Calu3 (cell line): ENCODE results near the gene SLC6A17. TPM values are rescaled to one million over a fixed set of nuclear protein-coding genes. Genes with fewer than 3 reads are reported as not detected.

ENCODE experiments used
- BruUV-seq: library from RNA; stranded (reverse); fragments of 400-500 nt; replicated peaks from 2 replicates; lab custom pipeline; 2021; lab: Mats Ljungman, UMichigan
- CTCF ChIA-PET: fragments of 300-600 bp; sonication (Branson Sonifier 250); formaldehyde crosslinking; loops from one replicate; lab custom pipeline; 2022; ENCODE audit warnings: antibody characterized with exemption; lab: Charles Lee
- DNase-seq: peaks from one replicate; pipeline ENCODE4 v3.0.0; 2022
- H3K27ac Mint-ChIP-seq: one replicate; pipeline ENCODE4 v1.8.0; 2022; ENCODE audit warnings: mixed read lengths; ENCODE audit not compliant: unreplicated experiment
- H3K27me3 Mint-ChIP-seq: one replicate; pipeline ENCODE4 v1.8.0; 2022; ENCODE audit warnings: mixed read lengths; ENCODE audit not compliant: unreplicated experiment
- H3K36me3 Mint-ChIP-seq: one replicate; pipeline ENCODE4 v1.8.0; 2022; ENCODE audit warnings: mild to moderate bottlenecking, moderate library complexity, mixed read lengths; ENCODE audit not compliant: insufficient read depth, unreplicated experiment
- H3K4me1 Mint-ChIP-seq: one replicate; pipeline ENCODE4 v1.8.0; 2022; ENCODE audit warnings: mild to moderate bottlenecking, low read depth, mixed read lengths; ENCODE audit not compliant: unreplicated experiment
- H3K4me3 Mint-ChIP-seq: one replicate; pipeline ENCODE4 v1.8.0; 2022; ENCODE audit warnings: mild to moderate bottlenecking, low read depth, moderate library complexity, mixed read lengths; ENCODE audit not compliant: unreplicated experiment
- H3K9me3 Mint-ChIP-seq: one replicate; pipeline ENCODE4 v1.8.0; 2022; ENCODE audit warnings: low read depth, mixed read lengths; ENCODE audit not compliant: unreplicated experiment
- CTCF ChIP-seq: fragments of 200-600 bp; IDR thresholded peaks from one replicate; pipeline ENCODE4 v1.8.0; 2022; ENCODE audit warnings: antibody characterized with exemption; ENCODE audit not compliant: unreplicated experiment
- intact Hi-C: fragments of 100-400 bp; cut with micrococcal nuclease; formaldehyde crosslinking; loops from one replicate; pipeline ENCODE4 v1.10.0; 2022; ENCODE audit not compliant: unreplicated experiment
- total RNA-seq: library from RNA; stranded (reverse); gene quantifications from 2 replicates; pipeline ENCODE4 v1.2.3, GENCODE V29; 2022

SLC6A17 gene
- total RNA-seq, 1 experiment from 2014 or later: 0.24 TPM

DNA sequence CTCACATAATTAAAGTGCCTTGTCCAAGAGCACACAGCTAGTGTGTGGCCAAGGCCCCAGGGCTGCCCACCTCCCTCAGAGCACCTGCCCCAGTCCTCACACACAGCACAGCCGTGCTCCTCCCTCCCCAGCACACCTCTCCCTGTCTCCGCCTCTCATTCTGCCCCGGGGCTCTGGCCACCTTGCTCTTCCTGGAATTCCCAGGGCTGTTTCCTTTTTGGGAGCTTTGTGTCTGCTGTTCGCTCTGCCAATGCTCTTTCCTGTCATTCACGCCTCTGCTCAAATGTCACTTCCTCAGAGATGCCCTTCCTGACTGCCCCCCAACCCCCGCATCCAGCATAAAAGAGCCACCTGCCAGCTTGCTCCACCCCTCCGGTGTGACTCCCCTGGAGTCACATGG lies 13.3 kb downstream of the SLC6A17 start:
- peaks cover 82% of the 10 kb centered on the region for H3K27me3 Mint-ChIP-seq
- H3K27ac Mint-ChIP-seq: no peak overlapping the region
- DNase-seq: no peak
- H3K4me1 Mint-ChIP-seq: peaks cover 9% of the 10 kb centered on the region
- intact Hi-C loops: no loop called here
- no peaks in the 10 kb centered on the region for H3K9me3 Mint-ChIP-seq
- no peaks in the 10 kb centered on the region for H3K36me3 Mint-ChIP-seq
- CTCF ChIA-PET: no interaction called here
- H3K4me3 Mint-ChIP-seq: no peak overlapping the region
- no TSS peak for BruUV-seq
- TF ChIP-seq CTCF: no peak

DNA sequence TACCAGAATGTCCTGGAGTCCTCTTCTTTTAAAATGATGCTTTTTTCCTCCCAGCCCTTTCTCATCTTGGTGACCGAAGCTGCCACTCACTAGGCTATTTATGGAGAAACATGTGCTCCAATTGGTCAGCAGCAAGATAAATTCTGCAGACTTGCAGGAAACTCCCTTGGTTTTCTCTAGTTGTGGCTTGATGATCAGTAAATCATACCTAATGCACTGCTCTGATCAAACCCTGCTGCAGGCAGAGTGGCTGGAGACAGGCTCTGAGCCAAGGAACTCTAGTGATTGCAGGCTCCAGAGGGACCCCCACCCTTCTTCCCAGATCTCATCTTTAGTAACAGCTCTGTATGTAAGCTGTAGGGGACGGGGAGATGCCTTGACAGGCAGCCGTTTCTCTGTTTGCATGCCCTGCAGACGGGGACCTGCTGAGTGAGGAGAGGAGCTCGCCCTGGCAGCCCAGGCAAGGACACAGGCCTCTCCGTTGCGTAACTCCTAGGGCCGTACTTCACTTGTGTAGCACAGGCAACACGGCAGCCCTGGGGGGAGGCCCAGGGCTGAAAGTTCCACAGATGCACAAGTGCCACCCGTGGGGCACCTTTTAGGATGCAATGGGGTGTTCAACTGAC lies 14.5 kb downstream of the SLC6A17 start:
- CTCF ChIA-PET: no interaction called here
- H3K27me3 Mint-ChIP-seq: peaks cover 78% of the 10 kb centered on the region
- no peak for TF ChIP-seq CTCF
- no peak for DNase-seq
- H3K4me1 Mint-ChIP-seq: peaks cover 9% of the 10 kb centered on the region
- no peak overlapping the region for H3K27ac Mint-ChIP-seq
- no peaks in the 10 kb centered on the region for H3K36me3 Mint-ChIP-seq
- no peaks in the 10 kb centered on the region for H3K9me3 Mint-ChIP-seq
- H3K4me3 Mint-ChIP-seq: no peak overlapping the region
- intact Hi-C loops: no loop called here
- no TSS peak for BruUV-seq

DNA sequence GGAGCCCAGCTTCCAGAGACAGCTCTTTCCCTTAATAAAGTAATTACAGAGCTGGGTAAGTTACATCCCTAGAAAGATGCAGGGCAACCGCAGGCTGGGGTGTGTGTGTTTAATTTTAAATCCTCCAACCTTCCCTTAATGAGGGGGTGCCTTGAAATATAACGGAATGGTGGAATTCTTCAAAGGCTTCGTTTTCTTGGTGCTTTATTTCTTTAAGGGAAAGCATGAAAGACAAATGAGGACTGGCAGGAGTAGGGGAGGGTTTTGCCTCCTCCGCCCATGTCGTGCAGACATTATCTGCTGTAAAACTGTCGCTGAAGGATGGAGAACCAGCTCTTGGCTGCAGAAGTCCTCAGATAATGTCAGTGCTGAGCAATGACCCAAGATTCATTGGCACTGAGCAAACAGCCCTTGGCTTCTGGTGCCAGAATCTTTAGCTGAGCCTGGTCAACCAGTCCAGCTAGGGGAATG lies 15.5 kb downstream of the SLC6A17 start:
- CTCF ChIA-PET: no interaction called here
- no peak for TF ChIP-seq CTCF
- Mint-ChIP-seq H3K4me1 (peaks cover 9% of the 10 kb centered on the region), H3K4me3 (no peak overlapping the region), H3K27me3 (peaks cover 77% of the 10 kb centered on the region), H3K27ac (no peak overlapping the region), H3K9me3 (no peaks in the 10 kb centered on the region), H3K36me3 (no peaks in the 10 kb centered on the region)
- no peak for DNase-seq
- BruUV-seq: no TSS peak
- intact Hi-C loops: no loop called here

DNA sequence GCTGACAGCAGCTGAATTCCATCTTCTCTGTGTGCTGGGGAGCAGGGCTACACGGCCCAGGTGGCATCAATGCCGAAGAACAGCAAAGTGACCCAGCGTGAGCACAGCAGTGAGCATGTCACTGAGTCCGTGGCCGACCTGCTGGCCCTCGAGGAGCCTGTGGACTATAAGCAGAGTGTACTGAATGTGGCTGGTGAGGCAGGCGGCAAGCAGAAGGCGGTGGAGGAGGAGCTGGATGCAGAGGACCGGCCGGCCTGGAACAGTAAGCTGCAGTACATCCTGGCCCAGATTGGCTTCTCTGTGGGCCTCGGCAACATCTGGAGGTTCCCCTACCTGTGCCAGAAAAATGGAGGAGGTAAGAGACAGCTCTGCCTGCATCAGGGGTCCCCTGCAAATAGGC lies 16.6 kb downstream of the SLC6A17 start:
- H3K27me3 Mint-ChIP-seq: peaks cover 77% of the 10 kb centered on the region
- CTCF ChIA-PET: interaction anchor here (0.6 to 1.0 kb wide), 2 partner anchors 30 to 35 kb away, joined by 3 to 8 read pairs; no protein-coding TSS in a partner anchor
- no peak for TF ChIP-seq CTCF
- intact Hi-C loops: no loop called here
- no peak for DNase-seq
- H3K4me3 Mint-ChIP-seq: no peak overlapping the region
- no TSS peak for BruUV-seq
- no peaks in the 10 kb centered on the region for H3K36me3 Mint-ChIP-seq
- no peak overlapping the region for H3K27ac Mint-ChIP-seq
- peaks cover 9% of the 10 kb centered on the region for H3K4me1 Mint-ChIP-seq
- H3K9me3 Mint-ChIP-seq: no peaks in the 10 kb centered on the region
